ENCODE measurements around the gene MEGF9.

DNA sequence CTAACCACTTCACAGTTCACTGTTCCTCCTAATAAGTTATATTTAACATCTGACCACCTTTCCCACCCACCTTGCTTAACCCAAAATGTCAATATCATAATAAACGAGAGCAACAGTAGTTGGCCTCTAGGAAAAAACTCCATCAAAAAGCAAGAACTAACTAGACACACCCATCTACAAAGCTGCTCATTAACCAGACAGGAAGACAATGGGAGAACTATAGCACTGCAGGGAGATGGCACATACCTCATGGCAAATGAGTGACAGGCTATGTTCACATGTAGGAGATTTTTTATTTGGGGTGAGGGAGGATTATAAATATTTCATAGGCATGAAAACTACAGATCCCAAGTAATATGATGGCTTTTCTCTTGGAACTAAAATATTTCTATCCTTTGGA is 110.7 kb downstream of the MEGF9 start:
- TF ChIP-seq, protein P1, sequence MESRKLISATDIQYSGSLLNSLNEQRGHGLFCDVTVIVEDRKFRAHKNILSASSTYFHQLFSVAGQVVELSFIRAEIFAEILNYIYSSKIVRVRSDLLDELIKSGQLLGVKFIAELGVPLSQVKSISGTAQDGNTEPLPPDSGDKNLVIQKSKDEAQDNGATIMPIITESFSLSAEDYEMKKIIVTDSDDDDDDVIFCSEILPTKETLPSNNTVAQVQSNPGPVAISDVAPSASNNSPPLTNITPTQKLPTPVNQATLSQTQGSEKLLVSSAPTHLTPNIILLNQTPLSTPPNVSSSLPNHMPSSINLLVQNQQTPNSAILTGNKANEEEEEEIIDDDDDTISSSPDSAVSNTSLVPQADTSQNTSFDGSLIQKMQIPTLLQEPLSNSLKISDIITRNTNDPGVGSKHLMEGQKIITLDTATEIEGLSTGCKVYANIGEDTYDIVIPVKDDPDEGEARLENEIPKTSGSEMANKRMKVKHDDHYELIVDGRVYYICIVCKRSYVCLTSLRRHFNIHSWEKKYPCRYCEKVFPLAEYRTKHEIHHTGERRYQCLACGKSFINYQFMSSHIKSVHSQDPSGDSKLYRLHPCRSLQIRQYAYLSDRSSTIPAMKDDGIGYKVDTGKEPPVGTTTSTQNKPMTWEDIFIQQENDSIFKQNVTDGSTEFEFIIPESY (IDR thresholded peaks at IDR 0.05; ENCODE audit: borderline replicate concordance, low read depth): no peak
- TF ChIP-seq, protein P2, sequence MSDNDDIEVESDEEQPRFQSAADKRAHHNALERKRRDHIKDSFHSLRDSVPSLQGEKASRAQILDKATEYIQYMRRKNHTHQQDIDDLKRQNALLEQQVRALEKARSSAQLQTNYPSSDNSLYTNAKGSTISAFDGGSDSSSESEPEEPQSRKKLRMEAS (IDR thresholded peaks at IDR 0.05; ENCODE audit: low read depth): no peak
- TF ChIP-seq, protein P3, sequence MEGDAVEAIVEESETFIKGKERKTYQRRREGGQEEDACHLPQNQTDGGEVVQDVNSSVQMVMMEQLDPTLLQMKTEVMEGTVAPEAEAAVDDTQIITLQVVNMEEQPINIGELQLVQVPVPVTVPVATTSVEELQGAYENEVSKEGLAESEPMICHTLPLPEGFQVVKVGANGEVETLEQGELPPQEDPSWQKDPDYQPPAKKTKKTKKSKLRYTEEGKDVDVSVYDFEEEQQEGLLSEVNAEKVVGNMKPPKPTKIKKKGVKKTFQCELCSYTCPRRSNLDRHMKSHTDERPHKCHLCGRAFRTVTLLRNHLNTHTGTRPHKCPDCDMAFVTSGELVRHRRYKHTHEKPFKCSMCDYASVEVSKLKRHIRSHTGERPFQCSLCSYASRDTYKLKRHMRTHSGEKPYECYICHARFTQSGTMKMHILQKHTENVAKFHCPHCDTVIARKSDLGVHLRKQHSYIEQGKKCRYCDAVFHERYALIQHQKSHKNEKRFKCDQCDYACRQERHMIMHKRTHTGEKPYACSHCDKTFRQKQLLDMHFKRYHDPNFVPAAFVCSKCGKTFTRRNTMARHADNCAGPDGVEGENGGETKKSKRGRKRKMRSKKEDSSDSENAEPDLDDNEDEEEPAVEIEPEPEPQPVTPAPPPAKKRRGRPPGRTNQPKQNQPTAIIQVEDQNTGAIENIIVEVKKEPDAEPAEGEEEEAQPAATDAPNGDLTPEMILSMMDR (IDR thresholded peaks at IDR 0.05): no peak

All from SK-N-SH (cell line).